ENCODE measurements around the gene PAFAH2. TPM values are rescaled to one million over a fixed set of nuclear protein-coding genes. Genes with fewer than 3 reads are reported as not detected.

The PAFAH2 gene
- total and polyA plus RNA-seq, 2 of the 13 experiments (the other 11 are each of a cell fraction or from before 2014, with no cell fraction given), result 6.9 to 9.4 TPM

GRCh38 chr1:26028490-26028980 lies 30.7 kb upstream of the PAFAH2 start (continued):
- TF ChIP-seq, protein P1, sequence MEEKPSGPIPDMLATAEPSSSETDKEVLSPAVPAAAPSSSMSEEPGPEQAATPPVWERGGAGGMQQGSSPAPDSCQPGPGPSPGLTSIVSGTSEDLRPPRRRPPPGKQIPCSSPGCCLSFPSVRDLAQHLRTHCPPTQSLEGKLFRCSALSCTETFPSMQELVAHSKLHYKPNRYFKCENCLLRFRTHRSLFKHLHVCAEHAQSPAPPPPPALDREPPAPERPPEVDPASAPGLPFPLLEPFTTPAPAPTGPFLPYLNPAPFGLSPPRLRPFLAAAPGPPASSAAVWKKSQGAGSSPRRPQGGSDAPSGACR (CRISPR knock-in tag; IDR thresholded peaks at IDR 0.05), result no peak
- 0 out of 2 replicates have a peak, but pooled peaks have one; percentile 22 for TF ChIP-seq ZNF761 (CRISPR knock-in tag; conservative IDR thresholded peaks at IDR 0.05)
- TF ChIP-seq AKNA (CRISPR knock-in tag; IDR thresholded peaks at IDR 0.05; ENCODE audit: borderline replicate concordance), result no peak
- TF ChIP-seq ZBTB7A (CRISPR knock-in tag; IDR thresholded peaks at IDR 0.05), result 0 out of 2 replicates have a peak, but pooled peaks have one; percentile 38
- TF ChIP-seq RAD51 (IDR thresholded peaks at IDR 0.05; ENCODE audit: borderline replicate concordance), result no peak
- TF ChIP-seq RFX5 (IDR thresholded peaks at IDR 0.05; ENCODE audit: low read depth, low read length), result no peak
- no peak for TF ChIP-seq ZSCAN31 (CRISPR knock-in tag; IDR thresholded peaks at IDR 0.05; ENCODE audit: low read depth)
- TF ChIP-seq, protein P2, sequence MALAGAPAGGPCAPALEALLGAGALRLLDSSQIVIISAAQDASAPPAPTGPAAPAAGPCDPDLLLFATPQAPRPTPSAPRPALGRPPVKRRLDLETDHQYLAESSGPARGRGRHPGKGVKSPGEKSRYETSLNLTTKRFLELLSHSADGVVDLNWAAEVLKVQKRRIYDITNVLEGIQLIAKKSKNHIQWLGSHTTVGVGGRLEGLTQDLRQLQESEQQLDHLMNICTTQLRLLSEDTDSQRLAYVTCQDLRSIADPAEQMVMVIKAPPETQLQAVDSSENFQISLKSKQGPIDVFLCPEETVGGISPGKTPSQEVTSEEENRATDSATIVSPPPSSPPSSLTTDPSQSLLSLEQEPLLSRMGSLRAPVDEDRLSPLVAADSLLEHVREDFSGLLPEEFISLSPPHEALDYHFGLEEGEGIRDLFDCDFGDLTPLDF (CRISPR knock-in tag; IDR thresholded peaks at IDR 0.05), result no peak
- no peak for TF ChIP-seq FOSL1 (CRISPR knock-in tag; IDR thresholded peaks at IDR 0.05; ENCODE audit: borderline replicate concordance)
- TF ChIP-seq ZNF138 (CRISPR knock-in tag; IDR thresholded peaks at IDR 0.05; ENCODE audit: low read depth), result no peak
- TF ChIP-seq TGIF2 (CRISPR knock-in tag; IDR thresholded peaks at IDR 0.05), result no peak
- 0 out of 2 replicates have a peak, but pooled peaks have one; percentile 33 for TF ChIP-seq CHD4 (IDR thresholded peaks at IDR 0.05; ENCODE audit: borderline replicate concordance, low read length)
- TF ChIP-seq ZNF10 (CRISPR knock-in tag; IDR thresholded peaks at IDR 0.05; ENCODE audit: borderline replicate concordance, low read depth), result no peak
- no peak; the same call in 1 of the 2 replicates for TF ChIP-seq MIER3 (CRISPR knock-in tag; IDR thresholded peaks at IDR 0.05; ENCODE audit: borderline replicate concordance)
- TF ChIP-seq REL (CRISPR knock-in tag; conservative IDR thresholded peaks at IDR 0.05), result no peak
- TF ChIP-seq ONECUT2 (CRISPR knock-in tag; IDR thresholded peaks at IDR 0.05), result no peak
- 0 out of 2 replicates have a peak, but pooled peaks have one; percentile 28 for TF ChIP-seq ZNF567 (CRISPR knock-in tag; IDR thresholded peaks at IDR 0.05; ENCODE audit: borderline replicate concordance)
- TF ChIP-seq CSRNP2 (CRISPR knock-in tag; conservative IDR thresholded peaks at IDR 0.05; ENCODE audit: low read depth), result no peak
- TF ChIP-seq MBNL3 (CRISPR knock-in tag; conservative IDR thresholded peaks at IDR 0.05), result no peak
- TF ChIP-seq ARNT (IDR thresholded peaks at IDR 0.05), result no peak
- TF ChIP-seq, protein P3, sequence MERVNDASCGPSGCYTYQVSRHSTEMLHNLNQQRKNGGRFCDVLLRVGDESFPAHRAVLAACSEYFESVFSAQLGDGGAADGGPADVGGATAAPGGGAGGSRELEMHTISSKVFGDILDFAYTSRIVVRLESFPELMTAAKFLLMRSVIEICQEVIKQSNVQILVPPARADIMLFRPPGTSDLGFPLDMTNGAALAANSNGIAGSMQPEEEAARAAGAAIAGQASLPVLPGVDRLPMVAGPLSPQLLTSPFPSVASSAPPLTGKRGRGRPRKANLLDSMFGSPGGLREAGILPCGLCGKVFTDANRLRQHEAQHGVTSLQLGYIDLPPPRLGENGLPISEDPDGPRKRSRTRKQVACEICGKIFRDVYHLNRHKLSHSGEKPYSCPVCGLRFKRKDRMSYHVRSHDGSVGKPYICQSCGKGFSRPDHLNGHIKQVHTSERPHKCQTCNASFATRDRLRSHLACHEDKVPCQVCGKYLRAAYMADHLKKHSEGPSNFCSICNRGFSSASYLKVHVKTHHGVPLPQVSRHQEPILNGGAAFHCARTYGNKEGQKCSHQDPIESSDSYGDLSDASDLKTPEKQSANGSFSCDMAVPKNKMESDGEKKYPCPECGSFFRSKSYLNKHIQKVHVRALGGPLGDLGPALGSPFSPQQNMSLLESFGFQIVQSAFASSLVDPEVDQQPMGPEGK (CRISPR knock-in tag; IDR thresholded peaks at IDR 0.05), result peak; percentile 97
